GM12878 (cell line): ENCODE measurements around the gene TOM1L2. TPM values are rescaled to one million over a fixed set of nuclear protein-coding genes. Genes with fewer than 3 reads are reported as not detected.
A peak's percentile ranks its signal among the peaks of the same experiment; 100 is the strongest.

ENCODE experiments used
- ASH2L ChIP-seq: fragments of 300-600, 200-600 bp; sonication (generic); IDR thresholded peaks from 2 replicates; pipeline ENCODE4 v1.6.1; 2017; ENCODE audit warnings: low read depth, mild to moderate bottlenecking, borderline replicate concordance
- HDAC2 ChIP-seq: fragments of 200-600 bp; sonication (generic); IDR thresholded peaks from 2 replicates; pipeline ENCODE4 v1.6.1; 2017
- IKZF2 ChIP-seq, 2 experiments: fragments of 450-650 bp; IDR thresholded peaks; 2 replicates each; pipeline ENCODE4 v1.6.1; 2017; ENCODE audit warnings: mild to moderate bottlenecking in 2 of 2, moderate library complexity in 2 of 2
- IRF4 ChIP-seq: IDR thresholded peaks from 2 replicates; pipeline ENCODE4 v1.6.1; 2011; ENCODE audit warnings: low read depth, low read length
- KAT2A ChIP-seq: conservative IDR thresholded peaks from 2 replicates; pipeline ENCODE4 v1.6.1; 2011; ENCODE audit warnings: low read depth, low read length; ENCODE audit not compliant: control insufficient read depth
- MEF2A ChIP-seq: IDR thresholded peaks from 2 replicates; pipeline ENCODE4 v1.6.1; 2011; ENCODE audit warnings: low read depth, mild to moderate bottlenecking, low read length, moderate library complexity; ENCODE audit not compliant: insufficient read depth
- MTA3 ChIP-seq: IDR thresholded peaks from 2 replicates; pipeline ENCODE4 v1.6.1; 2012; ENCODE audit warnings: low read length, inconsistent platforms, borderline replicate concordance
- NBN ChIP-seq: fragments of 450-650 bp; IDR thresholded peaks from 2 replicates; pipeline ENCODE4 v1.6.1; 2016
- NRF1 ChIP-seq: conservative IDR thresholded peaks from 2 replicates; pipeline ENCODE4 v1.6.1; 2011; ENCODE audit warnings: mild to moderate bottlenecking, low read depth, low read length, improper control_type of control experiment
- POLR2A ChIP-seq: IDR thresholded peaks from 2 replicates; pipeline ENCODE4 v1.6.1; 2011; ENCODE audit warnings: low read depth, mild to moderate bottlenecking, low read length
- SMARCA5 ChIP-seq: fragments of 450-650 bp; IDR thresholded peaks from 2 replicates; pipeline ENCODE4 v1.6.1; 2017; ENCODE audit warnings: mild to moderate bottlenecking
- SP1 ChIP-seq: IDR thresholded peaks from one replicate; pipeline ENCODE4 v1.6.1; 2011; ENCODE audit warnings: low read depth, low read length
- SRF ChIP-seq, 2 experiments: IDR thresholded peaks; 2 replicates each; pipeline ENCODE4 v1.6.1; 2011; ENCODE audit warnings: low read depth in 2 of 2, low read length in 2 of 2, mild to moderate bottlenecking in 1 of 2, moderate library complexity in 1 of 2
- STAT1 ChIP-seq: fragments of 450-650 bp; conservative IDR thresholded peaks from 2 replicates; pipeline ENCODE4 v1.6.1; 2014; ENCODE audit warnings: antibody characterized with exemption, mild to moderate bottlenecking
- YY1 ChIP-seq: IDR thresholded peaks from 2 replicates; pipeline ENCODE4 v1.6.1; 2011; ENCODE audit warnings: low read depth, mild to moderate bottlenecking, low read length
- polyA plus RNA-seq, 11 experiments: library from polyadenylated mRNA; depleted of rRNA in 4 of 11; unstranded in 6 of 11; stranded (reverse) in 5 of 11; fragments of >200 nt; fragmentation: Nextera tagmentation in 4 of 11; fragmentation: Illumina TruSeq in 1 of 11; extraction: Ambion mirVana in 4 of 11; extraction: Trizol in 1 of 11; gene quantifications; 1 replicate in 1 of 11; 2 replicates in 10 of 11; pipeline versions ENCODE4 v1.2.1 to v1.2.3, GENCODE V29; 2011 to 2016; ENCODE audit warnings: inconsistent platforms in 2 of 11, missing spikeins in 2 of 11, low read depth in 1 of 11
- total RNA-seq, 4 experiments: library from RNA; depleted of rRNA in 3 of 4; stranded (reverse); fragments of >200 nt in 3 of 4; fragmentation: Illumina TruSeq in 1 of 4; extraction: Trizol in 1 of 4; gene quantifications; 2 replicates each; pipeline versions ENCODE4 v1.2.1 to v1.2.3, GENCODE V29; 2013 to 2021
- TF ChIP-seq, protein P1 (sequence below): fragments of 450-650 bp; IDR thresholded peaks from 2 replicates; pipeline ENCODE4 v1.6.1; 2017; ENCODE audit warnings: antibody characterized with exemption, mild to moderate bottlenecking, moderate library complexity
- TF ChIP-seq, protein P2 (sequence below): IDR thresholded peaks from 2 replicates; pipeline ENCODE4 v1.6.1; 2011; ENCODE audit warnings: borderline replicate concordance, low read depth, mild to moderate bottlenecking, moderate library complexity, mixed read lengths, low read length; ENCODE audit not compliant: insufficient read depth; ENCODE audit errors: extremely low read length
- TF ChIP-seq, protein P3 (sequence below): fragments of 450-650 bp; IDR thresholded peaks from 2 replicates; pipeline ENCODE4 v1.6.1; 2018; ENCODE audit warnings: borderline replicate concordance, mild to moderate bottlenecking; ENCODE audit not compliant: partially characterized antibody
- TF ChIP-seq, protein P4 (sequence below): IDR thresholded peaks from 2 replicates; pipeline ENCODE4 v1.6.1; 2012; ENCODE audit warnings: improper control_type of control experiment, low read depth, low read length; ENCODE audit not compliant: insufficient replicate concordance

Gene TOM1L2
- total and polyA plus RNA-seq, 10 of the 15 experiments (the other 5 are each of a cell fraction or from before 2014, with no cell fraction given): 0.19 to 19.2 (median 8.1) TPM

DNA sequence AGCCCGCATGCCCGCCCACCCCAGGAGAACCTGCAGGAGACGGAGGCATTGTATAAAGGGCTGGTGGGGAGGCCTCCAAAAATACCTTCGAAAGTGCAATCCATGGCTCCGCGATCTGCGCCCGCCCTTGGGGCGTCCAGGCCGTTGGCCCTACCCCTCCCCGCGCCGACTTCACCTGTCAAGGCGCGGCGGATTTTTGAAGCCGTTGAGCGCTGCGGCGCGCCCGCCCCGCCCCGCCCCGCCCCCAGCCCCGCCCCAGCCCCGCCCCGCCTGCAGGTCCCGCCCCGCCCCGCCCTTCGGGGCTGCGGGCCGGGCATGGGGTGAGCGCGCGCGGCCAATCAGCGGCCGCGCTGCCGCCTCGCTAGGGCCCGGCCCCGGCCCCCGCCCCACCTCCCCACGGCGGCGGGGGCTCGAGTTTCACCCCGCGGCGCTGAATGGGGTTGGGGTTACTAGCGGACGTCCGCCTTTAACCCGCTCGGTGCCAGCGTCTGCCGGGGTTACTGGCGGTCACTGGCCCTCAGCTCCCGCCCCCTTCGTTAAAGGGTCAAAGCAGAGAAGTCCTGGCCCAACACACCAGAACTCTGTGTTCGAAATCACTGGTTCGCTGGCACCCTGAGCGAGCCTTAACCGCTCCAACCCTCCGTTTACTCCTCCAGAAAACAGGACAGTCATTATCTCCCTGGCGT, 148.6 kb downstream of the TOM1L2 start (continued):
- TF ChIP-seq, protein P1, sequence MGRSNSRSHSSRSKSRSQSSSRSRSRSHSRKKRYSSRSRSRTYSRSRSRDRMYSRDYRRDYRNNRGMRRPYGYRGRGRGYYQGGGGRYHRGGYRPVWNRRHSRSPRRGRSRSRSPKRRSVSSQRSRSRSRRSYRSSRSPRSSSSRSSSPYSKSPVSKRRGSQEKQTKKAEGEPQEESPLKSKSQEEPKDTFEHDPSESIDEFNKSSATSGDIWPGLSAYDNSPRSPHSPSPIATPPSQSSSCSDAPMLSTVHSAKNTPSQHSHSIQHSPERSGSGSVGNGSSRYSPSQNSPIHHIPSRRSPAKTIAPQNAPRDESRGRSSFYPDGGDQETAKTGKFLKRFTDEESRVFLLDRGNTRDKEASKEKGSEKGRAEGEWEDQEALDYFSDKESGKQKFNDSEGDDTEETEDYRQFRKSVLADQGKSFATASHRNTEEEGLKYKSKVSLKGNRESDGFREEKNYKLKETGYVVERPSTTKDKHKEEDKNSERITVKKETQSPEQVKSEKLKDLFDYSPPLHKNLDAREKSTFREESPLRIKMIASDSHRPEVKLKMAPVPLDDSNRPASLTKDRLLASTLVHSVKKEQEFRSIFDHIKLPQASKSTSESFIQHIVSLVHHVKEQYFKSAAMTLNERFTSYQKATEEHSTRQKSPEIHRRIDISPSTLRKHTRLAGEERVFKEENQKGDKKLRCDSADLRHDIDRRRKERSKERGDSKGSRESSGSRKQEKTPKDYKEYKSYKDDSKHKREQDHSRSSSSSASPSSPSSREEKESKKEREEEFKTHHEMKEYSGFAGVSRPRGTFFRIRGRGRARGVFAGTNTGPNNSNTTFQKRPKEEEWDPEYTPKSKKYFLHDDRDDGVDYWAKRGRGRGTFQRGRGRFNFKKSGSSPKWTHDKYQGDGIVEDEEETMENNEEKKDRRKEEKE: no peak
- TF ChIP-seq POLR2A (peak; percentile 50; the same call in 1 of the 2 replicates), IRF4 (no peak), NRF1 (no peak), SRF (IDR thresholded peaks at IDR 0.05; ENCODE audit: low read depth in 2 of 2, low read length in 2 of 2) (peak in 1 of 2 experiments; percentile 40; a peak in 1 of 4 replicates), STAT1 (no peak), KAT2A (no peak), ASH2L (no peak), YY1 (no peak), NBN (peak; percentile 58), SMARCA5 (no peak), SP1 (peak; percentile 3), MTA3 (no peak), MEF2A (no peak), IKZF2 (IDR thresholded peaks at IDR 0.05) (no peak), HDAC2 (no peak)
- TF ChIP-seq, protein P2, sequence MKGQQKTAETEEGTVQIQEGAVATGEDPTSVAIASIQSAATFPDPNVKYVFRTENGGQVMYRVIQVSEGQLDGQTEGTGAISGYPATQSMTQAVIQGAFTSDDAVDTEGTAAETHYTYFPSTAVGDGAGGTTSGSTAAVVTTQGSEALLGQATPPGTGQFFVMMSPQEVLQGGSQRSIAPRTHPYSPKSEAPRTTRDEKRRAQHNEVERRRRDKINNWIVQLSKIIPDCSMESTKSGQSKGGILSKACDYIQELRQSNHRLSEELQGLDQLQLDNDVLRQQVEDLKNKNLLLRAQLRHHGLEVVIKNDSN: no peak
- TF ChIP-seq, protein P3, sequence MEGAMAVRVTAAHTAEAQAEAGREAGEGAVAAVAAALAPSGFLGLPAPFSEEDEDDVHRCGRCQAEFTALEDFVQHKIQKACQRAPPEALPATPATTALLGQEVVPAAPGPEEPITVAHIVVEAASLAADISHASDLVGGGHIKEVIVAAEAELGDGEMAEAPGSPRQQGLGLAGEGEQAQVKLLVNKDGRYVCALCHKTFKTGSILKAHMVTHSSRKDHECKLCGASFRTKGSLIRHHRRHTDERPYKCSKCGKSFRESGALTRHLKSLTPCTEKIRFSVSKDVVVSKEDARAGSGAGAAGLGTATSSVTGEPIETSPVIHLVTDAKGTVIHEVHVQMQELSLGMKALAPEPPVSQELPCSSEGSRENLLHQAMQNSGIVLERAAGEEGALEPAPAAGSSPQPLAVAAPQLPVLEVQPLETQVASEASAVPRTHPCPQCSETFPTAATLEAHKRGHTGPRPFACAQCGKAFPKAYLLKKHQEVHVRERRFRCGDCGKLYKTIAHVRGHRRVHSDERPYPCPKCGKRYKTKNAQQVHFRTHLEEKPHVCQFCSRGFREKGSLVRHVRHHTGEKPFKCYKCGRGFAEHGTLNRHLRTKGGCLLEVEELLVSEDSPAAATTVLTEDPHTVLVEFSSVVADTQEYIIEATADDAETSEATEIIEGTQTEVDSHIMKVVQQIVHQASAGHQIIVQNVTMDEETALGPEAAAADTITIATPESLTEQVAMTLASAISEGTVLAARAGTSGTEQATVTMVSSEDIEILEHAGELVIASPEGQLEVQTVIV: no peak
- TF ChIP-seq, protein P4, sequence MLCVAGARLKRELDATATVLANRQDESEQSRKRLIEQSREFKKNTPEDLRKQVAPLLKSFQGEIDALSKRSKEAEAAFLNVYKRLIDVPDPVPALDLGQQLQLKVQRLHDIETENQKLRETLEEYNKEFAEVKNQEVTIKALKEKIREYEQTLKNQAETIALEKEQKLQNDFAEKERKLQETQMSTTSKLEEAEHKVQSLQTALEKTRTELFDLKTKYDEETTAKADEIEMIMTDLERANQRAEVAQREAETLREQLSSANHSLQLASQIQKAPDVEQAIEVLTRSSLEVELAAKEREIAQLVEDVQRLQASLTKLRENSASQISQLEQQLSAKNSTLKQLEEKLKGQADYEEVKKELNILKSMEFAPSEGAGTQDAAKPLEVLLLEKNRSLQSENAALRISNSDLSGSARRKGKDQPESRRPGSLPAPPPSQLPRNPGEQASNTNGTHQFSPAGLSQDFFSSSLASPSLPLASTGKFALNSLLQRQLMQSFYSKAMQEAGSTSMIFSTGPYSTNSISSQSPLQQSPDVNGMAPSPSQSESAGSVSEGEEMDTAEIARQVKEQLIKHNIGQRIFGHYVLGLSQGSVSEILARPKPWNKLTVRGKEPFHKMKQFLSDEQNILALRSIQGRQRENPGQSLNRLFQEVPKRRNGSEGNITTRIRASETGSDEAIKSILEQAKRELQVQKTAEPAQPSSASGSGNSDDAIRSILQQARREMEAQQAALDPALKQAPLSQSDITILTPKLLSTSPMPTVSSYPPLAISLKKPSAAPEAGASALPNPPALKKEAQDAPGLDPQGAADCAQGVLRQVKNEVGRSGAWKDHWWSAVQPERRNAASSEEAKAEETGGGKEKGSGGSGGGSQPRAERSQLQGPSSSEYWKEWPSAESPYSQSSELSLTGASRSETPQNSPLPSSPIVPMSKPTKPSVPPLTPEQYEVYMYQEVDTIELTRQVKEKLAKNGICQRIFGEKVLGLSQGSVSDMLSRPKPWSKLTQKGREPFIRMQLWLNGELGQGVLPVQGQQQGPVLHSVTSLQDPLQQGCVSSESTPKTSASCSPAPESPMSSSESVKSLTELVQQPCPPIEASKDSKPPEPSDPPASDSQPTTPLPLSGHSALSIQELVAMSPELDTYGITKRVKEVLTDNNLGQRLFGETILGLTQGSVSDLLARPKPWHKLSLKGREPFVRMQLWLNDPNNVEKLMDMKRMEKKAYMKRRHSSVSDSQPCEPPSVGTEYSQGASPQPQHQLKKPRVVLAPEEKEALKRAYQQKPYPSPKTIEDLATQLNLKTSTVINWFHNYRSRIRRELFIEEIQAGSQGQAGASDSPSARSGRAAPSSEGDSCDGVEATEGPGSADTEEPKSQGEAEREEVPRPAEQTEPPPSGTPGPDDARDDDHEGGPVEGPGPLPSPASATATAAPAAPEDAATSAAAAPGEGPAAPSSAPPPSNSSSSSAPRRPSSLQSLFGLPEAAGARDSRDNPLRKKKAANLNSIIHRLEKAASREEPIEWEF: no peak
